ENCODE measurements around the gene AZU1.

AZU1 gene

DNA sequence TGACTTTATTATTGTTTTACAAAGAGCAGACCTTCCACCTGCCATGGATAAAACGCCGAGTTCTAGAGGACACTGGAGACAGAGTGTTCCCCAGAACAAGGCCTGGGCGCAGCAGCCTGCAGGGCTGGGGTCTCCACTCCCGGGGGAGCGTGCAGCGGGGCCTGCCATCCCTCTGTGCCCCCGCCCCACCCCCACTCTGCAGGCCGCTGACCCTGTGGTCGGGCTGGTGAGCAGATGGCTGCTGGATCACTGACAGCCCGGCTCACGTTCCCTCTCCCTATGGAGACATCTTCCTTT is 39.0 kb upstream of the AZU1 start:
- POLR2A ChIA-PET, result no interaction called here
- TF ChIP-seq ZNF394 (tag by site-specific recombination; IDR thresholded peaks at IDR 0.05; ENCODE audit: borderline replicate concordance) (no peak), ZNF510 (tag by site-specific recombination; IDR thresholded peaks at IDR 0.05; ENCODE audit: insufficient replicate concordance) (no peak), ZFP3 (tag by site-specific recombination; IDR thresholded peaks at IDR 0.05; ENCODE audit: low read depth) (no peak), EGR2 (tag by site-specific recombination; IDR thresholded peaks at IDR 0.05; ENCODE audit: low read depth) (no peak), ZNF544 (tag by site-specific recombination; IDR thresholded peaks at IDR 0.05) (no peak), ZNF311 (tag by site-specific recombination; IDR thresholded peaks at IDR 0.05; ENCODE audit: borderline replicate concordance) (no peak), ZNF155 (tag by site-specific recombination; IDR thresholded peaks at IDR 0.05) (no peak), ZNF529 (tag by site-specific recombination; IDR thresholded peaks at IDR 0.05; ENCODE audit: insufficient replicate concordance) (no peak), REPIN1 (tag by site-specific recombination; IDR thresholded peaks at IDR 0.05; ENCODE audit: low read depth) (no peak), ZNF561 (tag by site-specific recombination; IDR thresholded peaks at IDR 0.05; ENCODE audit: borderline replicate concordance) (no peak), ZNF776 (tag by site-specific recombination; IDR thresholded peaks at IDR 0.05; ENCODE audit: borderline replicate concordance) (no peak), GFI1B (tag by site-specific recombination; IDR thresholded peaks at IDR 0.05) (no peak), ZBTB8A (tag by site-specific recombination; IDR thresholded peaks at IDR 0.05) (no peak), ZBTB17 (tag by site-specific recombination; IDR thresholded peaks at IDR 0.05) (no peak), ZNF121 (tag by site-specific recombination; IDR thresholded peaks at IDR 0.05) (no peak), ZBTB21 (tag by site-specific recombination; IDR thresholded peaks at IDR 0.05) (no peak), ZNF560 (tag by site-specific recombination; IDR thresholded peaks at IDR 0.05; ENCODE audit: borderline replicate concordance) (no peak), ZNF274 (IDR thresholded peaks at IDR 0.05; ENCODE audit: low read length) (no peak), ZNF274 (tag by site-specific recombination; IDR thresholded peaks at IDR 0.05; ENCODE audit: borderline replicate concordance) (no peak)
- TF ChIP-seq, protein P1, sequence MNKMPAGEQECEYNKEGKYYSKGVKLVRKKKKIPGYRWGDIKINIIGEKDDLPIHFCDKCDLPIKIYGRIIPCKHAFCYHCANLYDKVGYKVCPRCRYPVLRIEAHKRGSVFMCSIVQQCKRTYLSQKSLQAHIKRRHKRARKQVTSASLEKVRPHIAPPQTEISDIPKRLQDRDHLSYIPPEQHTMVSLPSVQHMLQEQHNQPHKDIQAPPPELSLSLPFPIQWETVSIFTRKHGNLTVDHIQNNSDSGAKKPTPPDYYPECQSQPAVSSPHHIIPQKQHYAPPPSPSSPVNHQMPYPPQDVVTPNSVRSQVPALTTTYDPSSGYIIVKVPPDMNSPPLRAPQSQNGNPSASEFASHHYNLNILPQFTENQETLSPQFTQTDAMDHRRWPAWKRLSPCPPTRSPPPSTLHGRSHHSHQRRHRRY (tag by site-specific recombination; IDR thresholded peaks at IDR 0.05), result no peak
- TF ChIP-seq, protein P2, sequence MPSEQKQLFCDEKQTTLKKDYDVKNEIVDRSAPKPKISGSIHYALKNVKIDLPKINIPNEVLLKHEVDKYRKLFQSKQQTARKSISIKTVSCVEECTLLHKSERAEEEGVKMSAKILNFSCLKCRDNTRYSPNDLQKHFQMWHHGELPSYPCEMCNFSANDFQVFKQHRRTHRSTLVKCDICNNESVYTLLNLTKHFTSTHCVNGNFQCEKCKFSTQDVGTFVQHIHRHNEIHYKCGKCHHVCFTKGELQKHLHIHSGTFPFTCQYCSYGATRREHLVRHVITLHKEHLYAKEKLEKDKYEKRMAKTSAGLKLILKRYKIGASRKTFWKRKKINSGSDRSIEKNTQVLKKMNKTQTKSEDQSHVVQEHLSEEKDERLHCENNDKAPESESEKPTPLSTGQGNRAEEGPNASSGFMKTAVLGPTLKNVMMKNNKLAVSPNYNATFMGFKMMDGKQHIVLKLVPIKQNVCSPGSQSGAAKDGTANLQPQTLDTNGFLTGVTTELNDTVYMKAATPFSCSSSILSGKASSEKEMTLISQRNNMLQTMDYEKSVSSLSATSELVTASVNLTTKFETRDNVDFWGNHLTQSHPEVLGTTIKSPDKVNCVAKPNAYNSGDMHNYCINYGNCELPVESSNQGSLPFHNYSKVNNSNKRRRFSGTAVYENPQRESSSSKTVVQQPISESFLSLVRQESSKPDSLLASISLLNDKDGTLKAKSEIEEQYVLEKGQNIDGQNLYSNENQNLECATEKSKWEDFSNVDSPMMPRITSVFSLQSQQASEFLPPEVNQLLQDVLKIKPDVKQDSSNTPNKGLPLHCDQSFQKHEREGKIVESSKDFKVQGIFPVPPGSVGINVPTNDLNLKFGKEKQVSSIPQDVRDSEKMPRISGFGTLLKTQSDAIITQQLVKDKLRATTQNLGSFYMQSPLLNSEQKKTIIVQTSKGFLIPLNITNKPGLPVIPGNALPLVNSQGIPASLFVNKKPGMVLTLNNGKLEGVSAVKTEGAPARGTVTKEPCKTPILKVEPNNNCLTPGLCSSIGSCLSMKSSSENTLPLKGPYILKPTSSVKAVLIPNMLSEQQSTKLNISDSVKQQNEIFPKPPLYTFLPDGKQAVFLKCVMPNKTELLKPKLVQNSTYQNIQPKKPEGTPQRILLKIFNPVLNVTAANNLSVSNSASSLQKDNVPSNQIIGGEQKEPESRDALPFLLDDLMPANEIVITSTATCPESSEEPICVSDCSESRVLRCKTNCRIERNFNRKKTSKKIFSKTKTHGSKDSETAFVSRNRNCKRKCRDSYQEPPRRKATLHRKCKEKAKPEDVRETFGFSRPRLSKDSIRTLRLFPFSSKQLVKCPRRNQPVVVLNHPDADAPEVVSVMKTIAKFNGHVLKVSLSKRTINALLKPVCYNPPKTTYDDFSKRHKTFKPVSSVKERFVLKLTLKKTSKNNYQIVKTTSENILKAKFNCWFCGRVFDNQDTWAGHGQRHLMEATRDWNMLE (tag by site-specific recombination; conservative IDR thresholded peaks at IDR 0.05; ENCODE audit: low read depth), result no peak

More for the DNA sequence above, 39.0 kb upstream of the AZU1 start:
- Histone ChIP-seq H3K27ac (ENCODE audit: extremely low read depth, low read depth, low read length) (peak overlapping the region; percentile 4; the same call in 1 of the 2 replicates), H3K9me3 (ENCODE audit: control insufficient read depth, insufficient read depth, low read depth, low read length) (no peaks in the 10 kb centered on the region), H3K4me3 (ENCODE audit: low read depth, low read length) (no peak overlapping the region), H3K36me3 (ENCODE audit: control insufficient read depth in 2 of 2, insufficient read depth in 1 of 2, low read length in 2 of 2) (no peaks in the 10 kb centered on the region), H3K4me1 (ENCODE audit: control insufficient read depth, insufficient read depth, low read length) (peaks cover 2% of the 10 kb centered on the region; the same call in 1 of the 2 replicates)
- CTCF ChIA-PET, result interaction anchor here (1.9 kb wide), 1 partner anchor 18 kb away, joined by 5 read pairs; no protein-coding TSS in a partner anchor

Measured in HEK293 (cell line).